Measurements from ENCODE around the gene GPR18. TPM values are rescaled to one million over a fixed set of nuclear protein-coding genes. Genes with fewer than 3 reads are reported as not detected.
"Not testable (repeated sequence)": the region's sequence is repeated elsewhere in the genome, so short reads cannot be mapped to it uniquely, and the experiment has no call there.

Gene GPR18
- total RNA-seq, 1 donor from 2014 or later, result not detected

DNA sequence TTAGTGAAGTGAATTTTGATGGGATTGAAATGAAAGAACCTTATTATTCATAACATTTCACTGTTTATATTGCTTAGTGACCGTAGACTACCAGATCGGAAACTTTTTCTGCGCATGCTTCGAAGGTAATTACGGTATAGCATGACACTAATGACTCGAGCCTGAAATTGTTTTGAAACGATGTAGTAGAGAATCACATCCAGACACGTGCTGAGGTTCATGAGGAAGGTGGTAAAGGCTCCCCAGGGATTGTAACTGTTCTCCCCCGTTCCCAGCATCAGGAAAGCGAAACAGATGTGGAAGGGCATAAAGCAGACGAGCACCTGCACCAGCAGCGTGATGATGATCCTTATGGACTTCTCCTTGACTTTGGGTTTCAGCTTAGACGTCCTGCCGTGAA is 3.3 kb downstream of the GPR18 start:
- Histone ChIP-seq H3K36me3 (ENCODE audit: control insufficient read depth, insufficient read depth, low read length) (no peaks in the 10 kb centered on the region), H3K4me3 (ENCODE audit: low read depth, low read length) (no peak overlapping the region), H3K27me3 (ENCODE audit: control insufficient read depth, insufficient read depth, low read length) (no peaks in the 10 kb centered on the region)
- TF ChIP-seq, protein P1, sequence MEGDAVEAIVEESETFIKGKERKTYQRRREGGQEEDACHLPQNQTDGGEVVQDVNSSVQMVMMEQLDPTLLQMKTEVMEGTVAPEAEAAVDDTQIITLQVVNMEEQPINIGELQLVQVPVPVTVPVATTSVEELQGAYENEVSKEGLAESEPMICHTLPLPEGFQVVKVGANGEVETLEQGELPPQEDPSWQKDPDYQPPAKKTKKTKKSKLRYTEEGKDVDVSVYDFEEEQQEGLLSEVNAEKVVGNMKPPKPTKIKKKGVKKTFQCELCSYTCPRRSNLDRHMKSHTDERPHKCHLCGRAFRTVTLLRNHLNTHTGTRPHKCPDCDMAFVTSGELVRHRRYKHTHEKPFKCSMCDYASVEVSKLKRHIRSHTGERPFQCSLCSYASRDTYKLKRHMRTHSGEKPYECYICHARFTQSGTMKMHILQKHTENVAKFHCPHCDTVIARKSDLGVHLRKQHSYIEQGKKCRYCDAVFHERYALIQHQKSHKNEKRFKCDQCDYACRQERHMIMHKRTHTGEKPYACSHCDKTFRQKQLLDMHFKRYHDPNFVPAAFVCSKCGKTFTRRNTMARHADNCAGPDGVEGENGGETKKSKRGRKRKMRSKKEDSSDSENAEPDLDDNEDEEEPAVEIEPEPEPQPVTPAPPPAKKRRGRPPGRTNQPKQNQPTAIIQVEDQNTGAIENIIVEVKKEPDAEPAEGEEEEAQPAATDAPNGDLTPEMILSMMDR (IDR thresholded peaks at IDR 0.05; ENCODE audit: insufficient read depth, low read length, poor library complexity, severe bottlenecking), result no peak
- no peak for DNase-seq (ENCODE audit: low read depth)

DNA sequence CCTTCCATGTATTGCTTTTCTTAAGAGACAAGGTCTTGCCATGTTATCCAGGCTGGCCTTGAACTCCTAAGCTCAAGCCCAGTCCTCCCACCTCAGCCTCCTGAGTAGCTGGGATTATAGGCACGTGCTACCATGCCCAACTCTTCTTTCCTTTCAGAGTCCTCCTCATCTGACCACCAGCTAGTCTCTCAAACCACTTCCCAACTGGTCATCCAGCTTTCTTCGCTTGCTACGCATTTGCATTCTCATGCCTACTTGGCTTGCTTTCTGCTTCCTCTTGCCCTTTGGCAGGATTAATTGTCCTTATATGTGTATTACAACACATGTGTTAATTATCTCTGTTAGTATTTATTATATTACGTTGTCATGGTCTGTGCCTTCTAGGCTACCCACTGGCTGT is 6.3 kb downstream of the GPR18 start:
- Histone ChIP-seq H3K4me3 (ENCODE audit: low read depth, low read length) (no peak overlapping the region), H3K36me3 (ENCODE audit: control insufficient read depth, insufficient read depth, low read length) (no peaks in the 10 kb centered on the region), H3K27me3 (ENCODE audit: control insufficient read depth, insufficient read depth, low read length) (no peaks in the 10 kb centered on the region)
- TF ChIP-seq, protein P1 (IDR thresholded peaks at IDR 0.05; ENCODE audit: insufficient read depth, low read length, poor library complexity, severe bottlenecking), result no peak
- DNase-seq (ENCODE audit: low read depth), result no peak

GRCh38 chr13:99250982-99251825 is 7.0 kb downstream of the GPR18 start:
- Histone ChIP-seq H3K4me3 (ENCODE audit: low read depth, low read length) (no peak overlapping the region), H3K27me3 (ENCODE audit: control insufficient read depth, insufficient read depth, low read length) (no peaks in the 10 kb centered on the region), H3K36me3 (ENCODE audit: control insufficient read depth, insufficient read depth, low read length) (no peaks in the 10 kb centered on the region)
- TF ChIP-seq, protein P1 (IDR thresholded peaks at IDR 0.05; ENCODE audit: insufficient read depth, low read length, poor library complexity, severe bottlenecking), result no peak
- DNase-seq (ENCODE audit: low read depth), result no peak

DNA sequence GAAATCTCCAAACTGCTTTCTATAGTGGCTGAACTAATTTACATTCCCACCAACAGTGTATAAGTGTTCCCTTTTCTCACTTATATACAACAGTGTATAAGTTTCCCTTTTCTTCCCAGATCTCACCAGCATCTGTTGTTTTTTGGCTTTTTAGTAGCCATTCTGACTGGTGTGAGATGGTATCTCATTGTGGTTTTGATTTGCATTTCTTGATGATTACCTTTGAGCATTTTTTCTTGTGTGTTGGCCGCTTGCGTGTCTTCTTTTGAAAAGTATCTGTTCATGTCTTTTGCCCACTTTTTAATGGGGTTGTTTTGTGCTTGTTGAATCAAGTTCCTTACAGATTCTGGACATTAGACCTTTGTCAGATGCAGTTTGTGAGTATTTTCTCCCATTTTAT is 8.6 kb downstream of the GPR18 start:
- H3K27me3 ChIP-seq (ENCODE audit: control insufficient read depth, insufficient read depth, low read length); H3K36me3 ChIP-seq (ENCODE audit: control insufficient read depth, insufficient read depth, low read length); DNase-seq (ENCODE audit: low read depth); H3K4me3 ChIP-seq (ENCODE audit: low read depth, low read length): not testable (repeated sequence)

DNA sequence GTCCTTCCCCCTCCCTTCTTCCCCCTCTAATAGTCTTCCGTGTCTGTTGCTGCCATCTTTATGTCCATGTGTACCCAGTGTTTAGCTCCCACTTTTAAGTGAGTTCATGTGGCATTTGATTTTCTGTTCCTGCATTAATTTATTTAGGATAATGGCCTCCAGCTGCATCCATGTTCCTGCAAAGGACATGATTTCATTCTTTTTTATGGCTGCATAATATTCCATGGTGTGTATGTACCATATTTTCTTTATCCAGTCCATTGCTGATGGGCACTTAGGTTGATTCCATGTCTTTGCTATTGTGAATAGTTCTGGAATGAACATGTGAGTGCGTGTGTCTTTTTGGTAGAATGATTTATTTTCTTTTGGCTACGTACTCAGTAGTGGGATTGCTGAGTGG is 9.0 kb downstream of the GPR18 start:
- not testable (repeated sequence) for H3K36me3 ChIP-seq (ENCODE audit: control insufficient read depth, insufficient read depth, low read length); H3K4me3 ChIP-seq (ENCODE audit: low read depth, low read length); DNase-seq (ENCODE audit: low read depth); H3K27me3 ChIP-seq (ENCODE audit: control insufficient read depth, insufficient read depth, low read length)

GRCh38 chr13:99246100-99246499 is 12.1 kb downstream of the GPR18 start:
- H3K4me3 ChIP-seq (ENCODE audit: low read depth, low read length), result no peak overlapping the region
- no peaks in the 10 kb centered on the region for H3K36me3 ChIP-seq (ENCODE audit: control insufficient read depth, insufficient read depth, low read length)
- TF ChIP-seq, protein P1 (IDR thresholded peaks at IDR 0.05; ENCODE audit: insufficient read depth, low read length, poor library complexity, severe bottlenecking), result no peak
- H3K27me3 ChIP-seq (ENCODE audit: control insufficient read depth, insufficient read depth, low read length), result no peaks in the 10 kb centered on the region
- no peak for DNase-seq (ENCODE audit: low read depth)
